PC-9 (cell line): ENCODE results near the gene PEAK1. TPM values are rescaled to one million over a fixed set of nuclear protein-coding genes. Genes with fewer than 3 reads are reported as not detected.
"Not testable (repeated sequence)": the region's sequence is repeated elsewhere in the genome, so short reads cannot be mapped to it uniquely, and the experiment has no call there.

Source experiments
- BruUV-seq: library from RNA; stranded (reverse); fragments of 400-500 nt; replicated peaks from 2 replicates; lab custom pipeline; 2021; lab: Mats Ljungman, UMichigan
- CTCF ChIA-PET: fragments of 300-600 bp; sonication (Branson Sonifier 250); formaldehyde crosslinking; loops from one replicate; lab custom pipeline; 2022; ENCODE audit warnings: antibody characterized with exemption; lab: Charles Lee
- POLR2A ChIA-PET: fragments of 300-600 bp; sonication (Branson Sonifier 250); formaldehyde crosslinking; loops from one replicate; lab custom pipeline; 2022; ENCODE audit warnings: antibody characterized with exemption; ENCODE audit not compliant: unreplicated experiment; lab: Charles Lee
- DNase-seq, 2 experiments: peaks; one replicate each; pipeline versions ENCODE4 v3.0.0 to v3.0.0-alpha.2; 2015 to 2022; ENCODE audit warnings: mixed read lengths in 1 of 2
- H2AFZ ChIP-seq: fragments of 200-600 bp; sonication (generic); 2 replicates; pipeline ENCODE4 v1.8.1; 2017; ENCODE audit warnings: antibody characterized with exemption
- H3F3A ChIP-seq: fragments of 200-600 bp; sonication (generic); 2 replicates; pipeline ENCODE4 v1.8.1; 2017; ENCODE audit warnings: antibody characterized with exemption, mild to moderate bottlenecking, low read depth; ENCODE audit not compliant: insufficient read depth
- H3K27ac ChIP-seq: fragments of 200-600 bp; sonication (generic); 2 replicates; pipeline ENCODE4 v1.6.1; 2016; ENCODE audit warnings: mixed run types
- H3K27me3 ChIP-seq: fragments of 200-600 bp; sonication (generic); 2 replicates; pipeline ENCODE4 v1.6.1; 2016; ENCODE audit warnings: low read depth, mixed run types; ENCODE audit not compliant: insufficient read depth
- H3K36me3 ChIP-seq: fragments of 200-600 bp; sonication (generic); 2 replicates; pipeline ENCODE4 v1.6.1; 2016; ENCODE audit warnings: low read depth, mixed run types
- H3K4me1 ChIP-seq: fragments of 200-600 bp; sonication (generic); replicated peaks from 2 replicates; pipeline ENCODE4 v1.6.1; 2016; ENCODE audit warnings: mixed run types; ENCODE audit not compliant: insufficient read depth
- H3K4me2 ChIP-seq: fragments of 200-600 bp; sonication (generic); 2 replicates; pipeline ENCODE4 v1.6.1; 2017; ENCODE audit warnings: mixed run types
- H3K4me3 ChIP-seq: fragments of 200-600 bp; sonication (generic); 2 replicates; pipeline ENCODE4 v1.6.1; 2016; ENCODE audit warnings: mixed run types
- H3K79me2 ChIP-seq: fragments of 200-600 bp; sonication (generic); 2 replicates; pipeline ENCODE4 v1.6.1; 2017; ENCODE audit warnings: low read depth, mixed run types
- H3K9me2 ChIP-seq: fragments of 200-600 bp; sonication (generic); 2 replicates; pipeline ENCODE4 v1.8.1; 2017; ENCODE audit warnings: mild to moderate bottlenecking; ENCODE audit not compliant: insufficient read depth
- H3K9me3 ChIP-seq: fragments of 200-600 bp; sonication (generic); 2 replicates; pipeline ENCODE4 v1.8.1; 2016; ENCODE audit warnings: low read depth; ENCODE audit not compliant: insufficient read depth
- H4K20me1 ChIP-seq: fragments of 200-600 bp; sonication (generic); 2 replicates; pipeline ENCODE4 v1.8.1; 2017; ENCODE audit not compliant: insufficient read depth
- EZH2 ChIP-seq: fragments of 200-600 bp; sonication (generic); IDR thresholded peaks from 2 replicates; pipeline ENCODE4 v1.8.0; 2017; ENCODE audit warnings: antibody characterized with exemption, low read depth
- intact Hi-C: fragments of 100-400 bp; cut with micrococcal nuclease; formaldehyde crosslinking; loops from one replicate; pipeline ENCODE4 v1.10.0; 2022; ENCODE audit not compliant: unreplicated experiment
- total RNA-seq: library from RNA; stranded (reverse); gene quantifications from 2 replicates; pipeline ENCODE4 v1.2.3, GENCODE V29; 2021
- TF ChIP-seq, protein P1 (sequence below): fragments of 200-600 bp; sonication (generic); conservative IDR thresholded peaks from 2 replicates; pipeline ENCODE4 v1.6.1; 2017; ENCODE audit warnings: mixed run types, antibody characterized with exemption, mild to moderate bottlenecking, moderate library complexity

PEAK1 gene
- total RNA-seq, 1 experiment from 2014 or later, result 20.7 TPM

DNA sequence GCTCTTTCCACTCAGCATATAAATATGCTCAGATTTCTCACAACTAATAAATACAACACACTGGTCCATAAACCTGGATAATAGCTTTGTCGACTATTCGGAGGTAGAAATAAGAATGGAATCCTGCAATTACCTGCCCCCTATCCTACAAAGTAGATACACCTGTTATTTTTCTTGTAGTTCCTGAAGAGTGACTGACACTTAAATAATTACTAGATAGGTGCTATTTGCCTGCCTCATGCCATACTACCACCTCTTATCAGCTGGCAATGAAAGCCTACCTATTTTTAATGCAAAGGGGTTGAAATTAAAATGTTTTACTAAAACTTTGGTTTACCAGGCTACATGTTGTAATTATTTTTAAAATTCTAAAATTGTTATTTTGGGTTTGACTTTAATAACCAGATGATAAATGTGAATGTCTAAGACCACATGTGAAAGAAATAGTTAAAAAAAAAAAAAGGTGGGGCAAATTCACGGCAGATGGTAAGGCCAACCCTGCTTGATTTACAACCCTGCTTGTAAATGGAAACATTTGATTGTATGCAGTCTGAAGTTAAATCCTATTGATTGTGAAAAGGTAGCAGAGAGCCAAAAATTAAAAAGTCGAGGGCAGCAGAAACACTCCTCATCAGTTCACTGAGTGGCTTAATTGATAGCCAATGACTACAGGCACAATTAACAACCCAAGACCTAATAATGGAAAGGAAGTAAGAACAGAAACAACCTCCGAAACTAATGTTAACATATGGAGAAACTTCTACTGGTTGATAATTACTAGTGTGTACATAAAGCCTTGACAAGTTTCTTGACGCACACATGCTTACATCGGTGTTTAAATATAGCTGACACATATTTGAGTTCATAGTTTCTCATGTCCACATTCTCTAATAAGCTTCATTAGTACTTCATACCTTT is 8.9 kb downstream of the PEAK1 start:
- Histone ChIP-seq H3K4me3 (no peak overlapping the region), H3K27ac (no peak overlapping the region), H3K9me3 (no peaks in the 10 kb centered on the region), H4K20me1 (no peaks in the 10 kb centered on the region), H3K9me2 (no peaks in the 10 kb centered on the region), H3K36me3 (no peaks in the 10 kb centered on the region), H3K79me2 (0 out of 2 replicates have a peak, but pooled peaks cover 11% of the 10 kb centered on the region), H2AFZ (no peak overlapping the region), H3K4me1 (no peaks in the 10 kb centered on the region), H3K4me2 (no peak overlapping the region), H3F3A (no peaks in the 10 kb centered on the region), H3K27me3 (no peaks in the 10 kb centered on the region)
- no peak for DNase-seq
- CTCF ChIA-PET, result no interaction called here
- TF ChIP-seq, protein P1, sequence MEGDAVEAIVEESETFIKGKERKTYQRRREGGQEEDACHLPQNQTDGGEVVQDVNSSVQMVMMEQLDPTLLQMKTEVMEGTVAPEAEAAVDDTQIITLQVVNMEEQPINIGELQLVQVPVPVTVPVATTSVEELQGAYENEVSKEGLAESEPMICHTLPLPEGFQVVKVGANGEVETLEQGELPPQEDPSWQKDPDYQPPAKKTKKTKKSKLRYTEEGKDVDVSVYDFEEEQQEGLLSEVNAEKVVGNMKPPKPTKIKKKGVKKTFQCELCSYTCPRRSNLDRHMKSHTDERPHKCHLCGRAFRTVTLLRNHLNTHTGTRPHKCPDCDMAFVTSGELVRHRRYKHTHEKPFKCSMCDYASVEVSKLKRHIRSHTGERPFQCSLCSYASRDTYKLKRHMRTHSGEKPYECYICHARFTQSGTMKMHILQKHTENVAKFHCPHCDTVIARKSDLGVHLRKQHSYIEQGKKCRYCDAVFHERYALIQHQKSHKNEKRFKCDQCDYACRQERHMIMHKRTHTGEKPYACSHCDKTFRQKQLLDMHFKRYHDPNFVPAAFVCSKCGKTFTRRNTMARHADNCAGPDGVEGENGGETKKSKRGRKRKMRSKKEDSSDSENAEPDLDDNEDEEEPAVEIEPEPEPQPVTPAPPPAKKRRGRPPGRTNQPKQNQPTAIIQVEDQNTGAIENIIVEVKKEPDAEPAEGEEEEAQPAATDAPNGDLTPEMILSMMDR, result no peak
- TF ChIP-seq EZH2, result no peak
- intact Hi-C loops, result no loop called here
- no TSS peak for BruUV-seq
- POLR2A ChIA-PET, result no interaction called here

DNA sequence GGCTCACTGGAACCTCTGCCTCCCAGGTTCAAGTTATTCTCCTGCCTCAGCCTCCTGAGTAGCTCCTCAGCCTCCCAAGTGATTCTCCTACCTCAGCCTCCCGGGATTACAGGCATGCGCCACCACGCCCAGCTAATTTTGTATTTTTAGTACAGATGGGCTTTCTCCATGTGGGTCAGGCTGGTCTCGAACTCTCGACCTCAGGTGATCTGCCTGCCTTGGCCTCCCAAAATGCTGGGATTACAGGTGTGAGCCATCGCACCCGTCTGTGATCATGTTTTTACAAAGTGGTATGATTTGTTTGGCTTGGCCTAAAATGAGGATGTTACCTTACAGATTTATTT is 9.8 kb downstream of the PEAK1 start:
- H3K79me2 ChIP-seq, BruUV-seq, H3K4me3 ChIP-seq, H3K9me2 ChIP-seq, H3K9me3 ChIP-seq, CTCF ChIA-PET, H3K27me3 ChIP-seq, H3K4me2 ChIP-seq, intact Hi-C loops, H3K36me3 ChIP-seq, H3K27ac ChIP-seq, H3K4me1 ChIP-seq, POLR2A ChIA-PET, H3F3A ChIP-seq, H2AFZ ChIP-seq, DNase-seq, H4K20me1 ChIP-seq: not testable (repeated sequence)

DNA sequence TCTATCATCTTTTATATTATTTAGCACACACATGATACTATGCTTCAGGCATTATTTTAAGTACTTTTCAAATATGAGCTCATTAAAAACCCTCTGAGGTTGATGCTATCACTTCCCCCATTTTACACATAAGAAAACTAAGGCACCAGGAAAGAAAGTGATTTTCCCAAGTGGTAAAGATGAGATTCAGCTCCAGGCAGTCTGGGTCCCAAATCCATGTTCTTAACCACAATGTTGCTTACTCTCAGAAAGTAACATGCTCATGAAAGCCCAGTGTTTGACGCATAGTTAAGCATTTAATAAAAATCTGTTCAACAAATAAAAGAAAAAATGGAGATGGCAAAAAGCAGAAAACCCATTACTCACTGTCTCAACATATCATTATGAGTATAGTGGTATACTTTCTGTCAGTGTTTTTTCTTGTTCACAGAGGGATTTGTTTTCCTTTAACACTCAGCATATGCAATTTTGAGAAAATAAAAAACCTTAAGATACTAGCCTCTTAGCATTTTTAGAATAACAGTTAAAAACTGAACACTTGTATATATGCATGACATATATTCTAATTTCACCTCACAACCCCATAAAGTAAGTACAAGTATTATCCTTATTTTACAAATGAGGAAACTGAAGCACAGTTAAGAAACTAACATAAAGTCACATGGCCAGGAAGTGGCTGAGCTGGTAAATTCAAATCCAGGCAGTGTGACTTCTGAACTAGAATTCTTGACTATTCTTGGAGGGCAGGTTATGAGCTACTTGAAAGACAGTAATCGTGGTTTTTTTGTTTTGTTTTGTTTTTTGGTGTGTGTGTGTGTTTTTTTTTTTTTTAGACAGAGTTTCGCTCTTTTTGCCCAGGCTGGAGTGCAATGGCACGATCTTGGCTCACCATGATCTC is 10.4 kb downstream of the PEAK1 start:
- Histone ChIP-seq H3K4me1 (no peaks in the 10 kb centered on the region), H3K9me2 (no peaks in the 10 kb centered on the region), H3K9me3 (no peaks in the 10 kb centered on the region), H3K27ac (no peak overlapping the region), H3K36me3 (no peaks in the 10 kb centered on the region), H4K20me1 (no peaks in the 10 kb centered on the region), H2AFZ (no peak overlapping the region), H3K4me2 (no peak overlapping the region), H3K79me2 (0 out of 2 replicates have a peak, but pooled peaks cover 8% of the 10 kb centered on the region), H3F3A (no peaks in the 10 kb centered on the region), H3K4me3 (no peak overlapping the region), H3K27me3 (no peaks in the 10 kb centered on the region)
- TF ChIP-seq, protein P1, result no peak
- no peak for TF ChIP-seq EZH2
- POLR2A ChIA-PET, result no interaction called here
- CTCF ChIA-PET, result no interaction called here
- intact Hi-C loops, result no loop called here
- no TSS peak for BruUV-seq
- DNase-seq, result no peak
